ENCODE measurements around the gene PGBD4.

PGBD4 gene

GRCh38 chr15:34056911-34057310, 45.0 kb upstream of the PGBD4 start:
- H2AFZ ChIP-seq (ENCODE audit: low read depth, low read length, severe bottlenecking), result no peak overlapping the region
- no peak overlapping the region for H3K27ac ChIP-seq (ENCODE audit: low read depth, low read length)
- no peak overlapping the region for H3K4me2 ChIP-seq (ENCODE audit: low read depth, low read length, poor library complexity, severe bottlenecking)
- H3K79me2 ChIP-seq (ENCODE audit: insufficient read depth, low read length), result no peaks in the 10 kb centered on the region
- H3K9ac ChIP-seq (ENCODE audit: low read length), result no peak overlapping the region
- TF ChIP-seq EZH2phosphoT487 (conservative IDR thresholded peaks at IDR 0.05; ENCODE audit: low read length) (no peak), CTCF (IDR thresholded peaks at IDR 0.05; ENCODE audit: insufficient read depth, low read length, poor library complexity, severe bottlenecking) (no peak)
- no peaks in the 10 kb centered on the region for H4K20me1 ChIP-seq (ENCODE audit: low read depth, low read length)
- no peaks in the 10 kb centered on the region for H3K9me2 ChIP-seq (replicated peaks; ENCODE audit: insufficient read depth, low read length)
- no peaks in the 10 kb centered on the region for H3K27me3 ChIP-seq (ENCODE audit: low read length)
- no peaks in the 10 kb centered on the region for H3F3A ChIP-seq (ENCODE audit: insufficient read depth)
- no peaks in the 10 kb centered on the region for H3K36me3 ChIP-seq (ENCODE audit: low read length)
- H3K9me3 ChIP-seq (ENCODE audit: insufficient read depth, low read length), result no peaks in the 10 kb centered on the region
- H3K4me3 ChIP-seq (ENCODE audit: insufficient read depth, low read length, poor library complexity, severe bottlenecking), result no peak overlapping the region

GRCh38 chr15:34059476-34059875, 42.4 kb upstream of the PGBD4 start:
- Histone ChIP-seq H3K4me2 (ENCODE audit: low read depth, low read length, poor library complexity, severe bottlenecking) (no peak overlapping the region), H3K9ac (ENCODE audit: low read length) (no peak overlapping the region), H3K4me3 (ENCODE audit: insufficient read depth, low read length, poor library complexity, severe bottlenecking) (no peak overlapping the region), H3K79me2 (ENCODE audit: insufficient read depth, low read length) (no peaks in the 10 kb centered on the region), H4K20me1 (ENCODE audit: low read depth, low read length) (no peaks in the 10 kb centered on the region), H3K36me3 (ENCODE audit: low read length) (no peaks in the 10 kb centered on the region), H3K9me3 (ENCODE audit: insufficient read depth, low read length) (no peaks in the 10 kb centered on the region), H2AFZ (ENCODE audit: low read depth, low read length, severe bottlenecking) (no peak overlapping the region), H3F3A (ENCODE audit: insufficient read depth) (no peaks in the 10 kb centered on the region), H3K9me2 (replicated peaks; ENCODE audit: insufficient read depth, low read length) (no peaks in the 10 kb centered on the region), H3K27me3 (ENCODE audit: low read length) (no peaks in the 10 kb centered on the region), H3K27ac (ENCODE audit: low read depth, low read length) (no peak overlapping the region)
- TF ChIP-seq CTCF (IDR thresholded peaks at IDR 0.05; ENCODE audit: insufficient read depth, low read length, poor library complexity, severe bottlenecking) (no peak), EZH2phosphoT487 (conservative IDR thresholded peaks at IDR 0.05; ENCODE audit: low read length) (no peak)

- H3K9me3 ChIP-seq (ENCODE audit: insufficient read depth, low read length), result no peaks in the 10 kb centered on the region
- no peaks in the 10 kb centered on the region for H3K9me2 ChIP-seq (replicated peaks; ENCODE audit: insufficient read depth, low read length)
- no peaks in the 10 kb centered on the region for H3K79me2 ChIP-seq (ENCODE audit: insufficient read depth, low read length)
- TF ChIP-seq EZH2phosphoT487 (conservative IDR thresholded peaks at IDR 0.05; ENCODE audit: low read length), result no peak
- TF ChIP-seq CTCF (IDR thresholded peaks at IDR 0.05; ENCODE audit: insufficient read depth, low read length, poor library complexity, severe bottlenecking), result no peak
- H3K27ac ChIP-seq (ENCODE audit: low read depth, low read length), result no peak overlapping the region
- no peaks in the 10 kb centered on the region for H3K27me3 ChIP-seq (ENCODE audit: low read length)
- no peaks in the 10 kb centered on the region for H4K20me1 ChIP-seq (ENCODE audit: low read depth, low read length)
- no peak overlapping the region for H3K4me3 ChIP-seq (ENCODE audit: insufficient read depth, low read length, poor library complexity, severe bottlenecking)
- no peaks in the 10 kb centered on the region for H3F3A ChIP-seq (ENCODE audit: insufficient read depth)
- H2AFZ ChIP-seq (ENCODE audit: low read depth, low read length, severe bottlenecking), result no peak overlapping the region
- no peak overlapping the region for H3K4me2 ChIP-seq (ENCODE audit: low read depth, low read length, poor library complexity, severe bottlenecking)
- no peaks in the 10 kb centered on the region for H3K36me3 ChIP-seq (ENCODE audit: low read length)
- H3K9ac ChIP-seq (ENCODE audit: low read length), result no peak overlapping the region
These were observed 41.9 kb upstream of the PGBD4 start for GRCh38 chr15:34059946-34060345.

Measured in SU-DHL-6 (cell line).